CD14-positive monocyte (primary cell): Measurements from ENCODE around the gene NLK. TPM values are rescaled to one million over a fixed set of nuclear protein-coding genes. Genes with fewer than 3 reads are reported as not detected.
A peak's percentile ranks its signal among the peaks of the same experiment; 100 is the strongest.

Experiments used
- DNase-seq, 3 donors: peaks; one replicate each; pipeline ENCODE4 v3.0.0-alpha.2; 2011 to 2022
- H2AFZ ChIP-seq: 2 replicates; pipeline ENCODE4 v1.6.0; 2012; ENCODE audit warnings: mild to moderate bottlenecking, low read depth, low read length, inconsistent platforms; ENCODE audit not compliant: insufficient read depth, poor library complexity, severe bottlenecking
- H3K27ac ChIP-seq, 2 donors: 1 replicate in 1 of 2; 2 replicates in 1 of 2; pipeline ENCODE4 v1.5.1; 2012 to 2013; ENCODE audit warnings: low read length in 2 of 2, control low read depth in 1 of 2, inconsistent platforms in 1 of 2, low read depth in 1 of 2, mild to moderate bottlenecking in 1 of 2
- H3K27me3 ChIP-seq, 2 donors: one replicate each; pipeline versions ENCODE4 v1.6.0 to v1.6.1; 2011 to 2013; ENCODE audit warnings: low read length in 2 of 2; ENCODE audit not compliant: control insufficient read depth in 2 of 2, insufficient read depth in 2 of 2
- H3K36me3 ChIP-seq, 2 donors: replicated peaks in 1 of 2; 1 replicate in 1 of 2; 2 replicates in 1 of 2; pipeline versions ENCODE4 v1.5.1 to v1.6.1; 2012 to 2013; ENCODE audit warnings: low read length in 2 of 2, control low read depth in 1 of 2, inconsistent platforms in 1 of 2, mild to moderate bottlenecking in 1 of 2; ENCODE audit not compliant: insufficient read depth in 2 of 2, control insufficient read depth in 1 of 2
- H3K4me1 ChIP-seq, 2 donors: 1 replicate in 1 of 2; 2 replicates in 1 of 2; pipeline versions ENCODE4 v1.5.1 to v1.6.1; 2012 to 2013; ENCODE audit warnings: low read length in 2 of 2, control low read depth in 1 of 2, inconsistent platforms in 1 of 2, mild to moderate bottlenecking in 1 of 2, moderate library complexity in 1 of 2; ENCODE audit not compliant: insufficient read depth in 2 of 2, control insufficient read depth in 1 of 2
- H3K4me2 ChIP-seq: replicated peaks from 2 replicates; pipeline ENCODE3; 2012; ENCODE audit warnings: low read length, moderate library complexity, mild to moderate bottlenecking; ENCODE audit not compliant: poor library complexity, severe bottlenecking; ENCODE audit errors: extremely low read depth
- H3K4me3 ChIP-seq, 3 experiments: fragments of 200-600 bp in 1 of 3; sonication (generic) in 1 of 3; replicated peaks in 1 of 3; 1 replicate in 2 of 3; 2 replicates in 1 of 3; pipeline ENCODE4 v1.5.1; 2011 to 2013; ENCODE audit warnings: low read length in 3 of 3, mild to moderate bottlenecking in 3 of 3, control low read depth in 2 of 3, low read depth in 2 of 3, inconsistent platforms in 1 of 3, moderate library complexity in 1 of 3
- H3K79me2 ChIP-seq: 2 replicates; pipeline ENCODE4 v1.6.0; 2012; ENCODE audit warnings: mild to moderate bottlenecking, control low read depth, inconsistent platforms, low read length, moderate library complexity; ENCODE audit not compliant: insufficient read depth
- H3K9ac ChIP-seq: 2 replicates; pipeline ENCODE4 v1.6.0; 2017; ENCODE audit warnings: low read length, mild to moderate bottlenecking; ENCODE audit not compliant: insufficient read depth, poor library complexity, severe bottlenecking
- H3K9me3 ChIP-seq, 2 donors: replicated peaks in 1 of 2; 1 replicate in 1 of 2; 2 replicates in 1 of 2; pipeline versions ENCODE4 v1.5.1 to v1.6.1; 2012 to 2013; ENCODE audit warnings: low read length in 2 of 2, control low read depth in 1 of 2; ENCODE audit not compliant: control insufficient read depth in 1 of 2, insufficient read depth in 1 of 2
- H4K20me1 ChIP-seq: 2 replicates; pipeline ENCODE4 v1.6.0; 2012; ENCODE audit warnings: mild to moderate bottlenecking, low read length, control low read depth, moderate library complexity; ENCODE audit not compliant: insufficient read depth
- H3K27ac Mint-ChIP-seq, 7 donors: one replicate each; pipeline ENCODE4 v1.8.0; 2020; ENCODE audit warnings: mild to moderate bottlenecking in 7 of 7, mixed read lengths in 7 of 7, moderate library complexity in 6 of 7, inconsistent platforms in 2 of 7
- H3K27me3 Mint-ChIP-seq, 3 donors: one replicate each; pipeline ENCODE4 v1.8.0; 2021 to 2022; ENCODE audit warnings: low read depth in 3 of 3, mild to moderate bottlenecking in 3 of 3, mixed read lengths in 3 of 3, moderate library complexity in 3 of 3, inconsistent platforms in 1 of 3
- H3K36me3 Mint-ChIP-seq, 2 donors: one replicate each; pipeline ENCODE4 v1.8.0; 2020; ENCODE audit warnings: mixed read lengths in 2 of 2, inconsistent platforms in 1 of 2, mild to moderate bottlenecking in 1 of 2
- H3K4me1 Mint-ChIP-seq: one replicate; pipeline ENCODE4 v1.8.0; 2020; ENCODE audit warnings: mild to moderate bottlenecking, mixed read lengths
- H3K4me3 Mint-ChIP-seq, 2 donors: one replicate each; pipeline ENCODE4 v1.8.0; 2020; ENCODE audit warnings: mild to moderate bottlenecking in 2 of 2, mixed read lengths in 2 of 2, moderate library complexity in 1 of 2
- H3K9me3 Mint-ChIP-seq, 7 donors: one replicate each; pipeline ENCODE4 v1.8.0; 2020 to 2022; ENCODE audit warnings: mixed read lengths in 7 of 7, mild to moderate bottlenecking in 6 of 7, moderate library complexity in 6 of 7, inconsistent platforms in 2 of 7
- CTCF ChIP-seq: fragments of 200-600 bp; IDR thresholded peaks from one replicate; pipeline ENCODE4 v1.8.0; 2022; ENCODE audit warnings: antibody characterized with exemption, mild to moderate bottlenecking
- WGBS: methylation state at CpG from one replicate; pipeline ENCODE4 v1.1.5; 2013; ENCODE audit warnings: missing lambda C conversion rate; ENCODE audit not compliant: insufficient coverage; 5-methylcytosine and 5-hydroxymethylcytosine counted together
- intact Hi-C, 2 donors: fragments of 100-400 bp; cut with micrococcal nuclease; formaldehyde crosslinking; loops; one replicate each; pipeline versions ENCODE4 v1.15.0 to v1.15.1; 2023
- polyA plus RNA-seq, 3 donors: library from polyadenylated mRNA; depleted of rRNA in 1 of 3; unstranded in 2 of 3; stranded (reverse) in 1 of 3; fragments of 300-500 nt in 2 of 3; fragments of >200 nt in 1 of 3; fragmentation: Illumina TruSeq in 2 of 3; gene quantifications; 1 replicate in 2 of 3; 2 replicates in 1 of 3; pipeline ENCODE4 v1.2.3, GENCODE V29; 2012 to 2021

NLK gene
- polyA plus RNA-seq, 3 donors, result 1.7 to 6.5 (median 2.0) TPM

GRCh38 chr17:28115046-28115445 is 72.6 kb downstream of the NLK start:
- H3K9me3 ChIP-seq, result no peaks in the 10 kb centered on the region
- H3K27me3 ChIP-seq, result no peaks in the 10 kb centered on the region
- H3K27ac Mint-ChIP-seq, result no peak overlapping the region
- H3K4me1 ChIP-seq, result peaks cover 13 to 23% of the 10 kb centered on the region in 2 donors
- TF ChIP-seq CTCF, result no peak
- no peaks in the 10 kb centered on the region for H3K36me3 ChIP-seq
- no peaks in the 10 kb centered on the region for H3K27me3 Mint-ChIP-seq
- no peaks in the 10 kb centered on the region for H3K79me2 ChIP-seq
- no CpG with 5 or more reads among the region's 1 CpG for WGBS
- no peak overlapping the region for H3K4me3 ChIP-seq
- H3K9ac ChIP-seq, result no peak overlapping the region
- intact Hi-C loops, result no loop called here
- no peak for DNase-seq
- peaks cover 2 to 6% of the 10 kb centered on the region in 2 donors for H3K36me3 Mint-ChIP-seq
- H3K4me1 Mint-ChIP-seq, result peaks cover 33% of the 10 kb centered on the region
- H3K27ac ChIP-seq, result no peak overlapping the region
- H3K4me3 Mint-ChIP-seq, result no peak overlapping the region
- H4K20me1 ChIP-seq, result no peaks in the 10 kb centered on the region
- H2AFZ ChIP-seq, result no peak overlapping the region
- peaks cover 4 to 8% (median 5%) of the 10 kb centered on the region in 7 donors for H3K9me3 Mint-ChIP-seq
- H3K4me2 ChIP-seq, result no peak overlapping the region

GRCh38 chr17:28117304-28117703 is 74.8 kb downstream of the NLK start:
- no peak overlapping the region for H3K9ac ChIP-seq
- peaks cover 10 to 19% of the 10 kb centered on the region in 2 donors for H3K4me1 ChIP-seq
- Mint-ChIP-seq H3K27ac (no peak overlapping the region), H3K36me3 (peaks cover under 1 to 9% of the 10 kb centered on the region in 2 donors), H3K27me3 (no peaks in the 10 kb centered on the region), H3K4me1 (peaks cover 28% of the 10 kb centered on the region), H3K9me3 (no peaks in the 10 kb centered on the region), H3K4me3 (no peak overlapping the region)
- H3K36me3 ChIP-seq, result peaks cover 0 to 1% of the 10 kb centered on the region in 2 donors
- H3K27me3 ChIP-seq, result no peaks in the 10 kb centered on the region
- no peaks in the 10 kb centered on the region for H4K20me1 ChIP-seq
- H3K4me2 ChIP-seq, result no peak overlapping the region
- no peaks in the 10 kb centered on the region for H3K79me2 ChIP-seq
- TF ChIP-seq CTCF, result no peak
- H3K4me3 ChIP-seq, result no peak overlapping the region
- no peak for DNase-seq
- intact Hi-C loops, result no loop called here
- H3K27ac ChIP-seq, result peak overlapping the region in 1 of 2 donors; percentile 78
- H3K9me3 ChIP-seq, result no peaks in the 10 kb centered on the region
- H2AFZ ChIP-seq, result no peak overlapping the region
